Neural cell (in vitro differentiated cells): ENCODE data around the gene EFNA4. TPM values are rescaled to one million over a fixed set of nuclear protein-coding genes. Genes with fewer than 3 reads are reported as not detected.

Experiments used
- H2AFZ ChIP-seq: fragments of 200-600, 300-800 bp; sonication (generic), shearing (Covaris generic); 2 replicates; pipeline ENCODE4 v1.6.0; 2014; ENCODE audit warnings: low read depth, mild to moderate bottlenecking, antibody characterized with exemption, low read length, moderate library complexity
- H3F3A ChIP-seq: fragments of 200-600 bp; shearing (Covaris generic); 2 replicates; pipeline ENCODE4 v1.6.1; 2016; ENCODE audit warnings: mild to moderate bottlenecking, moderate library complexity, mixed read lengths, antibody characterized with exemption, low read length; ENCODE audit not compliant: insufficient read depth, poor library complexity, severe bottlenecking
- H3K27ac ChIP-seq: fragments of 200-600, 300-800 bp; sonication (generic), shearing (Covaris generic); 2 replicates; pipeline ENCODE4 v1.5.1; 2014; ENCODE audit warnings: mild to moderate bottlenecking, low read length, moderate library complexity
- H3K27me3 ChIP-seq: fragments of 300-800, 200-600 bp; sonication (generic), shearing (Covaris generic); 2 replicates; pipeline ENCODE4 v1.6.0; 2014; ENCODE audit warnings: mild to moderate bottlenecking, low read depth, low read length, moderate library complexity; ENCODE audit not compliant: insufficient read depth
- H3K36me3 ChIP-seq: fragments of 300-800, 200-600 bp; sonication (generic), shearing (Covaris generic); 2 replicates; pipeline ENCODE4 v1.5.1; 2014; ENCODE audit warnings: mild to moderate bottlenecking, antibody characterized with exemption, low read length, moderate library complexity; ENCODE audit not compliant: insufficient read depth
- H3K4me2 ChIP-seq: fragments of 300-800, 200-600 bp; sonication (generic), shearing (Covaris generic); 2 replicates; pipeline ENCODE4 v1.6.0; 2014; ENCODE audit warnings: mild to moderate bottlenecking, low read length
- H3K4me3 ChIP-seq: fragments of 300-800, 200-600 bp; sonication (generic), shearing (Covaris generic); 2 replicates; pipeline ENCODE4 v1.5.1; 2014; ENCODE audit warnings: mild to moderate bottlenecking, low read length, moderate library complexity
- H3K79me2 ChIP-seq: fragments of 200-600 bp; shearing (Covaris generic); replicated peaks from 2 replicates; pipeline ENCODE4 v1.6.0; 2014; ENCODE audit warnings: mild to moderate bottlenecking, low read length, moderate library complexity; ENCODE audit not compliant: insufficient read depth
- H3K9ac ChIP-seq: fragments of 300-800, 200-600 bp; sonication (generic), shearing (Covaris generic); 2 replicates; pipeline ENCODE4 v1.6.1; 2016; ENCODE audit warnings: mild to moderate bottlenecking, low read length, mixed read lengths
- H3K9me2 ChIP-seq: fragments of 200-600 bp; shearing (Covaris generic); 2 replicates; pipeline ENCODE4 v1.6.1; 2016; ENCODE audit warnings: mild to moderate bottlenecking, low read length, mixed read lengths; ENCODE audit not compliant: insufficient read depth
- H3K9me3 ChIP-seq: fragments of 200-600, 300-800 bp; sonication (generic), shearing (Covaris generic); 2 replicates; pipeline ENCODE4 v1.6.1; 2016; ENCODE audit warnings: mild to moderate bottlenecking, mixed run types, low read length, moderate library complexity, mixed read lengths
- H4K20me1 ChIP-seq: fragments of 200-600 bp; shearing (Covaris generic); 2 replicates; pipeline ENCODE4 v1.6.1; 2016; ENCODE audit warnings: mild to moderate bottlenecking, mixed run types; ENCODE audit not compliant: insufficient read depth
- CTCF ChIP-seq: fragments of 450-650 bp; IDR thresholded peaks from 2 replicates; pipeline ENCODE4 v1.5.1; 2014; ENCODE audit warnings: antibody characterized with exemption, mild to moderate bottlenecking, moderate library complexity; ENCODE audit not compliant: poor library complexity, severe bottlenecking
- EP300 ChIP-seq: fragments of 450-650 bp; conservative IDR thresholded peaks from 2 replicates; pipeline ENCODE4 v1.6.1; 2014; ENCODE audit warnings: antibody characterized with exemption, mild to moderate bottlenecking, moderate library complexity; ENCODE audit not compliant: poor library complexity, severe bottlenecking
- EZH2 ChIP-seq: fragments of 200-600, 300-800 bp; shearing (Covaris generic), sonication (generic); IDR thresholded peaks from 2 replicates; pipeline ENCODE4 v1.6.1; 2014; ENCODE audit warnings: antibody characterized with exemption, low read length, borderline replicate concordance, mild to moderate bottlenecking; ENCODE audit not compliant: insufficient read depth, poor library complexity, severe bottlenecking
- MXI1 ChIP-seq: fragments of 450-650 bp; conservative IDR thresholded peaks from 2 replicates; pipeline ENCODE4 v1.6.1; 2014; ENCODE audit warnings: antibody characterized with exemption, mild to moderate bottlenecking; ENCODE audit not compliant: poor library complexity, severe bottlenecking
- POLR2AphosphoS5 ChIP-seq: IDR thresholded peaks from 2 replicates; pipeline ENCODE4 v1.6.1; 2012
- RAD21 ChIP-seq: fragments of 450-650 bp; conservative IDR thresholded peaks from 2 replicates; pipeline ENCODE4 v1.6.1; 2014; ENCODE audit warnings: antibody characterized with exemption, mild to moderate bottlenecking, moderate library complexity
- REST ChIP-seq: IDR thresholded peaks from 2 replicates; pipeline ENCODE4 v1.6.1; 2012; ENCODE audit warnings: borderline replicate concordance
- SMC3 ChIP-seq: fragments of 450-650 bp; conservative IDR thresholded peaks from 2 replicates; pipeline ENCODE4 v1.6.1; 2014; ENCODE audit warnings: antibody characterized with exemption, mild to moderate bottlenecking, moderate library complexity; ENCODE audit not compliant: poor library complexity
- TAF1 ChIP-seq: IDR thresholded peaks from 2 replicates; pipeline ENCODE4 v1.6.1; 2012; ENCODE audit warnings: low read depth
- polyA plus RNA-seq: library from polyadenylated mRNA; depleted of rRNA; stranded (reverse); fragments of >200 nt; gene quantifications from 2 replicates; pipeline ENCODE4 v1.2.3, GENCODE V29; 2014

Gene EFNA4
- polyA plus RNA-seq, 1 donor from 2014 or later, result 1.2 TPM

- Histone ChIP-seq H3K27ac (no peak overlapping the region), H3K9me2 (no peaks in the 10 kb centered on the region), H3K36me3 (no peaks in the 10 kb centered on the region), H3K79me2 (peaks cover 7% of the 10 kb centered on the region), H3K27me3 (no peaks in the 10 kb centered on the region), H3K4me2 (no peak overlapping the region), H4K20me1 (peaks cover 12% of the 10 kb centered on the region), H3K9ac (no peak overlapping the region), H3K9me3 (no peaks in the 10 kb centered on the region), H3K4me3 (no peak overlapping the region), H3F3A (peaks cover 7% of the 10 kb centered on the region), H2AFZ (no peak overlapping the region)
- no peak for TF ChIP-seq POLR2AphosphoS5
These were observed 13.8 kb downstream of the EFNA4 start for GRCh38 chr1:155077346-155077745.

- Histone ChIP-seq H3K4me2 (peak overlapping the region; percentile 44), H3K9me3 (no peaks in the 10 kb centered on the region), H2AFZ (no peak overlapping the region), H3K9me2 (no peaks in the 10 kb centered on the region), H3K4me3 (peak overlapping the region; percentile 99), H3K27ac (peak overlapping the region; percentile 42), H3K27me3 (no peaks in the 10 kb centered on the region), H3K36me3 (no peaks in the 10 kb centered on the region), H3F3A (peaks cover 7% of the 10 kb centered on the region), H4K20me1 (peaks cover 16% of the 10 kb centered on the region), H3K9ac (peak overlapping the region; percentile 37), H3K79me2 (peaks cover 12% of the 10 kb centered on the region)
- TF ChIP-seq MXI1, result no peak
- TF ChIP-seq REST, result no peak
These were observed 14.4 kb downstream of the EFNA4 start for GRCh38 chr1:155077758-155078445.

GRCh38 chr1:155078469-155079209 is 15.1 kb downstream of the EFNA4 start, which contains the start of gene EFNA3:
TSS of gene EFNA3 (plus strand) at chr1:155078837. CDS start at chr1:155078942, 105 bp downstream.
- Histone ChIP-seq H4K20me1 (peaks cover 22% of the 10 kb centered on the region), H3K27me3 (no peaks in the 10 kb centered on the region), H3K79me2 (peaks cover 19% of the 10 kb centered on the region), H3K36me3 (no peaks in the 10 kb centered on the region), H3F3A (peaks cover 7% of the 10 kb centered on the region), H3K4me3 (peak within 1 kb of the TSS; percentile 99), H3K9me2 (no peaks in the 10 kb centered on the region), H3K9me3 (no peaks in the 10 kb centered on the region), H2AFZ (no peak within 1 kb of the TSS), H3K4me2 (peak within 1 kb of the TSS; percentile 80), H3K27ac (peak within 1 kb of the TSS; percentile 96), H3K9ac (peak within 1 kb of the TSS; percentile 99)
- TF ChIP-seq MXI1, result peak; percentile 53
- TF ChIP-seq RAD21, result no peak
- TF ChIP-seq REST, result peak; percentile 48
- peak; percentile 29 for TF ChIP-seq SMC3
- no peak for TF ChIP-seq EZH2
- TF ChIP-seq EP300, result peak; percentile 37
- peak; percentile 93 for TF ChIP-seq POLR2AphosphoS5
- peak; percentile 24 for TF ChIP-seq CTCF
- TF ChIP-seq TAF1, result peak; percentile 52
